IPS-NIHi7 (cell line): Measurements from ENCODE around the gene EIF4E3.

Source experiments
- DNase-seq: peaks from one replicate; pipeline ENCODE4 v3.0.0; 2012; ENCODE audit warnings: mixed read lengths; ENCODE audit errors: extremely low spot score

EIF4E3 gene

DNA sequence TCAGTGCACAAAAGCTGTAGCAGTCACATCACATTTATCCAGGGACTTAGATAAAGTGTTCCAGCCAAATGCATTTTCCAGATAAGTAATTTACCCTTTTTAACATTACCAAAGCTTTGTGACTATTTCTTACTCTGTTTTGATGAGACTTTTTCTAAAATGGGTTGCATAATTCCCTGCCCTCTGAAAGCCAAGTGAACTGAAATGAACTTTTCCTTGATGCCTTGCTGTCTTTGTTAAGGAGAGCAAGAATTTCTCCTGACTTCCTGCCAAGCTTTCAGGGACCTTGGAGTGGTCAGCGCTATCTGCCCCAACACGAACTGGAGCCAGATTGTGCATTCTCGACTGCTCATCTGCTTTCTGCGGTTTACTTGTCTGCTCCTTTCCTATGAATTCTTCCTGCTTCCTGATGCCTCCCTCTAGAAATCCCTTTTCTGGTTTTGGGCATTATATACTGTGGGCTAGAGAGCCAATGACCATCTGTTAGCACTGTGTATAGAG, 34.8 kb downstream of the EIF4E3 start:
- no peak for DNase-seq

GRCh38 chr3:71689291-71689690, 35.9 kb downstream of the EIF4E3 start:
- DNase-seq, result no peak

- no peak for DNase-seq
Observed at GRCh38 chr3:71688121-71688520, 37.1 kb downstream of the EIF4E3 start.

- DNase-seq, result no peak
Observed at GRCh38 chr3:71685686-71686085, 39.5 kb downstream of the EIF4E3 start.

DNA sequence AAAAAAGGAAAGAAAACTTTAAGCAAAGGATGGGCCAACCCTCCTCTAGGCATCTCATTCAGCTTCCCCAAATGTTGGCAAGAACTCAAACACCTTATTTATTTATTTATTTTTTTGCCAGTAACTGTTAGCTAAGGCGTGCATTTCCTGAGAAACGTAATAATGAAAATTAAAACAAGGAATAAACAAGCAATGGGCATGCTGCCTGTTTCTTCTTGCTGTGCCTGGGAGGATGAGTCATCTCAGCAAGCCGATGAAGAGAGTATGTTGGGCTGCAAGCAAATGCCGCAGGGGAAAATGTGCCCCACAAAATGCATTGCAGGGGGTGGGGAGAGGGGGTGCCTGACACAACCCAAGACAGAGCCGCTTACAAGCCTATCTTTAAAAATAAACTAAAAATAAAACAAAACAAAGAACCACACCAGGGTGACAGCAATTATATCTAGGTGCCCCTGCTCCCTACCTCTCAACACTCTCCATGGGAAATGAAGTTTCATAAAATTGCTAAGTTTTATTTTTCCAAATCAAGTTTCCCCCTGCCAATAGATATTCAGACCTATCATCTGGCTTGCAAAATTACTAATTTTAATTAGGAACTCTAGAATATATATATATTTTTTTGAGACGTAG, 40.3 kb downstream of the EIF4E3 start:
- DNase-seq, result no peak

DNA sequence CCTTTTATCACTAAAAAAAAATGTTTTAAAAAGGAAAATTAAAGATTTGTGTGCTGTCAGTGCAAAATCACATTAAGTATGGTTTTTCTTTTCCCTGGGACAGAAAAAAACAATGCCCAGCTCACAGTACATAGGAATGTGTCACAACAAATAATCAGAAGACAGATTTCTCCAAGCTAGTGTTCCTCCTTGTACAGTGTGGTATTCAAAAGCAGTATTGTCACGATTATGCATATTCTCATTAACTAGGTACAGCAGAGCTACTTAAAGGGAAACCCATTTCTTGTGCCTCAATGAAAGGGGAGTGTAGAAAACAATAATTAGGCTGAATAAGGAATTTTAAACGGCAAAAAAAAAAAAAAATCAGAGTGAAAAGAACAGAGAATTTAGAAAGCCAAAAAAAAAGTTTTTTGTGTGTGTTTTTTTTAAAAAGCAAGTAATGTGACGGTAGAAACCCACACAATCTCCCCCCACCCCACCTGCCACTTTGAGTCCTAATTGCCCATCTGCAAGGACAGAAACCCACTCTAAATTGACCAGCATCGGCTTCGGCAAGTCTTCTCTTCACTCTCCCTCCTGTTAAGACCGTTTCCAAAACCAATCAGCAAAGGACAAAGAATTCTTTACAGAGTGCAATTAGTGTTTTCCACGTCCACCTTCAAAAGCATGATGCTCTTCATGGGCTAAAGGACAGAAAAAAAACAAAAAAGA, 41.0 kb downstream of the EIF4E3 start:
- no peak for DNase-seq

DNA sequence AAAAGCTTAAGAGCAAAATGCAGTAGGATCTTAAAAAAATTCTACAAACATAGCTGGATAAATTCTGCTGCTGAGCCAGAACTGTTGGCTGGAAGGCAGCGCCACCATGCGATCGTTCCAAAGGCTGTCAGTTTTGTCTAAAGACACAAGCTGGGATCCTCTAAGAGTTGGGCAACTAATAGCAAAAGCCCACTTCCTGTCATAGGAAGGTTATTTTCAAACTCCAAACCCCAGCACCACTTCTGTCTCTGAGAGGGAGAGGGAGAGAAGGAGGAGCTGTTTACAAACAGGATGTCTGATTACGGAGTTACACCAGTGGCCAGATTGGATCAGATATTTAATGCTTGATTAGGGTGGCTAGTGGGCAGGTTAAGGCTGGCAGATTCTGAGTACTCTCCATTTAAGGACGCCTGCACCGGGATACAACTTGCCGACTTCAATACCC, 44.0 kb downstream of the EIF4E3 start:
- peak; percentile 71 for DNase-seq

DNA sequence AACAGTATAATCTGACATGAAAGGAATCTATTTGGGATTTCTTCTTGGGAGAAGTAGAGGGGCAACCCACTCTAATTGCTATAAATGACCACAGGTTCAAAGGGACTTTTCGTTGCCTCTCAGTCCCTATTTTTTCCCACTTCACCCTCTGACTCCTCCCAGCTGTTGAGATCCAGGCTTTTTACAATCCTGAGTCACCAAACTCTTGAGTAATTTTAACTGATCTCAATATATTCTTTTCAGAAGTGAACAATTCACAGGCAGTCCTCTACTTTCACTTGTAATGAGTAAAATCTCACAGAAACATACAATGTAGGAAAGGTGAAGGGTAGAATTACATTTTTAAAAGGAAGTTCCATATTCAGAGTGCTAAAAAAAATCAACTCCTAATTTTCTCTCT, 44.6 kb downstream of the EIF4E3 start:
- DNase-seq, result no peak

- no peak for DNase-seq
Observed at GRCh38 chr3:71676931-71677330, 48.3 kb downstream of the EIF4E3 start.

- no peak for DNase-seq
Observed at GRCh38 chr3:71673486-71673885, 51.7 kb downstream of the EIF4E3 start.

DNA sequence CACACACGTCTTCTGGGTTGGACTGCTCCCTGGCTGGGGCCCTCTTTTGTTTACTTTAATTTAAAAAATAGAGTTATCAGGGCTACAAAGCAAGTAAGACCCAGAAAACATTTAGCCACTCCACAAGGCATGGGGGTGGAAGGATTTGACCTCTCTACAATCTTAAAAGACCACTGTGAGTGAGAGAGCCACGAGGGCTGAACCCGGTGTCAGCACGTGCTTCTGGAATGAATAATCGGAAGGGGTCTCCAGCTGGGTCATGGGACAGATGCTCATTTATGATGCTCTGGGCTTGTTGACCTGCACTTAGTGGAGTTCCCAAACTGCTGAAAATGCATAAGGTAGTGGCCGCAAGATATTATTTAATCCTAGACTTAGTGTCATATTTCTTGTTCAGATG, 52.4 kb downstream of the EIF4E3 start:
- DNase-seq, result no peak

GRCh38 chr3:71672340-71672739, 52.9 kb downstream of the EIF4E3 start:
- DNase-seq, result no peak

GRCh38 chr3:71671216-71671845, 53.9 kb downstream of the EIF4E3 start:
- no peak for DNase-seq

DNA sequence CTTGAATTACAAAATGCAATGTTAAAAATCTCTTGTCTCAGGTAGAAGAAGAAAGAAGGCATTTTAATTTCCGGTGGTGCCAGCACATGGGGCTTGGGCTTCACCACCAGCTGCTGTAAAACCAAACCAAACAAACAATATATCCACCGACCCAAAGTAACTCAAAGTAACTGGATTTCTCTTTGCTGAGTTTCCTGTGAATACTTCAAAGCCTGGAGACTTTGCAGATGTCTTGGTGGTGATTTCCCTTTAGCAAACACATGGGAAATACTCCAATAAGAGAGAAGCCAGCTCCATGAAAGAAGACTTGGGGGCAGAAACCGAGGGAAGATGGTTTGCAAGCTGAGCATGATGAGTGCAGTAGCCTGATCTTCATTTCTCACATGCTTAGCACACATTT, 62.6 kb downstream of the EIF4E3 start:
- no peak for DNase-seq

DNA sequence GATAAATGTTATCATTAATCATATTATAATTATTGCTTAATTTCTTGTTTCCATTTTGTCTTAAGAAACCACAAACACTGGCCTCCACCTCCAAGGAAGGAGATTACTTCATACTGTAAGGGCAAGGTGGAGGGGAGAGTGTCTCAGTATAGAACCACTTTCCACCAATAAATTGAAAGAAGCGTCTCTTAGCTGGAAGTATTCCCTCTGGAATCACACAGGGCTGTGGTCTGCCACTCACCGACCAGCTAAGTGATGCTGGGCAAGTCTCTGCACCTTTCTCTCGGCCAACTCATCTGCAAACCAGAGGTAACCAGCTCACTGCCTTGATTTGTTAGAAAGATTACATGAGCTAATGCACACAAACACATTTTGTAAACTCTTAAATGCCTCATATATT, 63.1 kb downstream of the EIF4E3 start:
- DNase-seq, result no peak

DNA sequence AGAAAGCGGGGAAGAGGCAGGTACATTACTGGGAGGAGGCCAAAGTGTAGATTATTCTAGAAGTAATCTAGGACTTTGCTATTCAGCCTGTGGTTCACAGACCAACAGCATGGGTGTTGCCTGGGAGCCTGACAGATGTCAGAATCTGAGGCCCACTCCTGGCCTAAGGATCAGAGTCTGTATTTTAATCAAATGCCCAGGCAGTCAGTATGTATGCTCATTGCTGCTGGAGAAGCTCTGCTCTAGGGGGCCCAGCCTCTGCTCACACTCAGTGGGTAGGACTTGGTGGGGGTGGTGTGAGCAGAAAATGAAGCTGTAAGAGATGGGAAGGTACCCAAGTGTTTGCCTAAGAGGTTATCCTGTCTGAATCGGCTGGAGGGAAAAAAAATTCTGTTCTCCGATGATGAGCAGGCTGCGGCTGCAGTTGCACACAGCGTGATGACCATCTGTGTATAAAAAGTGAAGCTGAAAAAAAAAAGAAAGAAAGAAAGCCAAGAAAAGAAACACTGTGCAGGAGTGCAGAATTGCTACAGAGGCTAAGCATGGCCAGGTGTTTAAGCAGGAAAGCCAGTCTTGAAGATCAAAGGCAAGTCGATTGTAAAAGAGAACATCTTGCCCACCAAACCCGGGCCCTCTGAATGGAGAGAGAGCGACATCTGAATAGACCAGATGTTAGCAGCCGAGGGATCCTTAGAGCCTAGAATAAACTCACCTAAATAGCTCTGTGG, 65.2 kb downstream of the EIF4E3 start:
- DNase-seq, result no peak

DNA sequence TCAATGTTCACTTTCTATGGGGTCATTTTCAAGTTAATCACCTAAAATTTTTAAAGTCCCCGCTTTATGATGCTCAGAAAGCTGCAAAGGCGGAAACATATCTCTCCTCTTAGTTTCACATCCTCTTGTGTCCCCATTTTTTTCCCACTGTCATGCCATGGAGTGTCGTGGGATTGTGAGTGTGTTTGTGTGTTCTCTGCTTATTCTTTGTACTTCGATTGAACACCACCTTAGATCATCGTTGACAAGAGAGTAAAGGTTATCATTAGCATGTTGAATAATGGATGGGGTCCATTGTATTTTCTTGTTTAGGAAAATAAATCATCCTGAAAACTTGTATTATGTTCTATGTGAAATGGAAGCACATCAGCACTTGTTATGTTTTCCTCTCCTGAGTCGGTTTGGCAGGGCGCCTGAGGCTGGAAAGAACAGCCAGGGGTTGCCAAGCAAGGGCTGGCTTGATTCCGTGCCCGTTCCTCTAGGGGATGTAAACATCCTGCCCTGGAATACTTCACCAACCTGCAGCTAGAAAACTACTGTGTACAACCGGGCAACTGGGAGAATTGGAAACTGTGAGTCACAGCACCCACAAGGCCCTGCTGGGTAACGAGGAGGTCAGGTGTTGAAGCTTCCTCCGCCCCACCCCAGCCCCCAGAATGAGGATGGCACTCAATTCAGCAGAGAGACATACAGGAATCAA, 67.2 kb downstream of the EIF4E3 start:
- no peak for DNase-seq

DNA sequence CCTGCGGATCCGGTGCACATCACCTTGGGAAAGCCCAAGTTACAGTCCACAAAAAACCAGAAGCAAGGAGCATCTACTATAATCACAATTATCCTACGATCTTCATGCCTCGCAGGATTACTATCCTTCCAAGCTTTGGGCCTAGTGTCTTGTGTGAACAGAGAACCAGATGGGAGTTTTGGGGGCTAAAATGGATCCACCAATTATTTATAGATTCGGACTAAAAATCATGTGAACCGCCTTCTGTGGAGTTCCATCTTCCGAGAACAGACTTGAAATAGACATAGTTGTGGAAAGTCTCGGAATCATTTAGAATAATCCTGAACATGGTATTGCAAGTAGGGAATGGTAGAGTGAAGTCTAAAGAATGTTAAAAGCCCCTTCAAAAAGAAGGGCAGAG, 70.1 kb downstream of the EIF4E3 start:
- no peak for DNase-seq

GRCh38 chr3:71653414-71653807, 71.8 kb downstream of the EIF4E3 start:
- DNase-seq, result no peak

DNA sequence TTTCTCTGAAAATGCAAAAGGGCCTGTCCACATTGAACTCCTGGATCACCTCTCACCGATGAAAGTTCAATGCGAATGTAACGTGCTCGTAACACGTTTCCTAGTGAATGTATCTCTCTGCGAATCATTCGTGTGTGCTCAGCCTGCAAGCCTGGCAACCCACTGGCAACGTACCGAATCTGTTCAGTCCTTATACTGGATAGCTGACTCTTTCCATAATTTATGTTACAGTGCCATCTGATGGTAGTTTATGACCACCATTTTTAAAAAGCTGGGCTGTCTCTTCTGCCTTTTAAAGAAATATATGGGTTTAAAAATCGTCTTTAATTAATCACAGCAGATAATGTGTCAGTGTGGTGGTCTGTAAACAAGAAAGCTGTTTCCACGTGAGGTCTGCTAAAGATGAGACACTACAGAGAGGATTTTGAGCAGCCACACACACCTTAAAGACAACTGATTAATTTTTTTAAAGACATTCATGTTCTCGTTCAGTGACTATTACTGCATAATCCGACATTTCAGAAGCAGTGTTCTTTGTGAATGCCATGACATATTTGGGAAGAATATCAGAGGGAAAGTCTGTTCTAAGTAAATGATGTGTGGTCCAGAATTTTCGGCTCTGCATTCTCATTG, 72.3 kb downstream of the EIF4E3 start:
- peak; percentile 54 for DNase-seq

DNA sequence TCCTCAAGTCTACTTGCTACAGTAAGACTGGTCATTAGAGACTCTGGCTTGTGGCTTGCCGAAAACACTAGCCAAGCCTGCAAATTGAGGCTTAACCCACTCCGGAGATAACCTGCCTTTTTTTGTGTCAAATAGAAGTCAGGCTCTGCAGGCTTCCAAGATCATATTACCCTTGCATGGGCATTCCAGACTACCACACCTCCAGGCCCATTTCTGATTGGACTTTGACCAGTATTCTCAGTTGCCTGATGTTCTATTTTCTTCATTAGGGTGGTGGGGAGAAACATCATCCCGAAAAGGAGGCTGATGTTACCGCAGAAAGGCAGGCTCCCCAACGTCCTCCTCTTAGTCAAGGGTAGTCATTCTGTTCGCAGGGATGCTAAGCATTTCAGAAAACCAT, 73.6 kb downstream of the EIF4E3 start:
- DNase-seq, result no peak
